ENCODE results near the gene EPHB1. TPM values are rescaled to one million over a fixed set of nuclear protein-coding genes. Genes with fewer than 3 reads are reported as not detected.
"Not testable (repeated sequence)": the region's sequence is repeated elsewhere in the genome, so short reads cannot be mapped to it uniquely, and the experiment has no call there.

Gene EPHB1
- total RNA-seq, 1 donor from 2014 or later = 1.6 TPM

GRCh38 chr3:135034291-135034768, 239.3 kb downstream of the EPHB1 start:
- no peak for TF ChIP-seq CTCF (IDR thresholded peaks at IDR 0.05)
- no peaks in the 10 kb centered on the region for H3K27me3 ChIP-seq
- H3K4me3 ChIP-seq = no peak overlapping the region
- DNase-seq = no peak
- H3K9me3 ChIP-seq = no peaks in the 10 kb centered on the region
- no peak for ATAC-seq
- no peaks in the 10 kb centered on the region for H3K36me3 ChIP-seq
- intact Hi-C loops (cut with DNase I) = no loop called here
- H3K27ac ChIP-seq = no peak overlapping the region
- no peaks in the 10 kb centered on the region for H3K4me1 ChIP-seq

- intact Hi-C loops (cut with DNase I) = no loop called here
- no peak for ATAC-seq
These were observed 239.9 kb downstream of the EPHB1 start for GRCh38 chr3:135034891-135035440.

GRCh38 chr3:135038186-135038585, 243.1 kb downstream of the EPHB1 start:
- DNase-seq (no peak), ATAC-seq (no peak)
- no peaks in the 10 kb centered on the region for H3K4me1 ChIP-seq
- no peaks in the 10 kb centered on the region for H3K36me3 ChIP-seq
- no peak overlapping the region for H3K4me3 ChIP-seq
- H3K27me3 ChIP-seq = no peaks in the 10 kb centered on the region
- no peak for TF ChIP-seq CTCF (IDR thresholded peaks at IDR 0.05)
- intact Hi-C loops (cut with DNase I) = no loop called here
- no peaks in the 10 kb centered on the region for H3K9me3 ChIP-seq
- H3K27ac ChIP-seq = no peak overlapping the region

More at GRCh38 chr3:135034891-135035440, 239.9 kb downstream of the EPHB1 start:
- H3K27ac ChIP-seq = no peak overlapping the region
- no peaks in the 10 kb centered on the region for H3K36me3 ChIP-seq
- H3K4me1 ChIP-seq = no peaks in the 10 kb centered on the region
- TF ChIP-seq CTCF (IDR thresholded peaks at IDR 0.05) = no peak
- H3K9me3 ChIP-seq = no peaks in the 10 kb centered on the region
- DNase-seq = no peak
- H3K4me3 ChIP-seq = no peak overlapping the region
- no peaks in the 10 kb centered on the region for H3K27me3 ChIP-seq

GRCh38 chr3:135039536-135039935, 244.5 kb downstream of the EPHB1 start:
- intact Hi-C loops (cut with DNase I); H3K4me3 ChIP-seq; H3K27me3 ChIP-seq; H3K36me3 ChIP-seq; H3K9me3 ChIP-seq; H3K27ac ChIP-seq; H3K4me1 ChIP-seq; DNase-seq; ATAC-seq: not testable (repeated sequence)

GRCh38 chr3:135040321-135041240, 245.5 kb downstream of the EPHB1 start:
- no peaks in the 10 kb centered on the region for H3K4me1 ChIP-seq
- H3K27me3 ChIP-seq = no peaks in the 10 kb centered on the region
- H3K9me3 ChIP-seq = no peaks in the 10 kb centered on the region
- no peak for DNase-seq
- no peaks in the 10 kb centered on the region for H3K36me3 ChIP-seq
- H3K4me3 ChIP-seq = no peak overlapping the region
- no peak overlapping the region for H3K27ac ChIP-seq
- no peak for ATAC-seq
- intact Hi-C loops (cut with DNase I) = no loop called here
- no peak for TF ChIP-seq CTCF (IDR thresholded peaks at IDR 0.05)

- TF ChIP-seq CTCF (IDR thresholded peaks at IDR 0.05) = no peak
- Histone ChIP-seq H3K27me3 (no peaks in the 10 kb centered on the region), H3K4me1 (no peaks in the 10 kb centered on the region), H3K27ac (no peak overlapping the region), H3K9me3 (no peaks in the 10 kb centered on the region), H3K4me3 (no peak overlapping the region), H3K36me3 (no peaks in the 10 kb centered on the region)
- intact Hi-C loops (cut with DNase I) = no loop called here
- no peak for ATAC-seq
- DNase-seq = no peak
These were observed 246.5 kb downstream of the EPHB1 start for GRCh38 chr3:135041601-135042000.

Measured in upper lobe of right lung (tissue), 1 donor.